ENCODE data around the gene ZNF529. TPM values are rescaled to one million over a fixed set of nuclear protein-coding genes. Genes with fewer than 3 reads are reported as not detected.

Gene ZNF529
- total and polyA plus RNA-seq, 10 donors, result 7.7 to 19.4 (median 13.9) TPM

DNA sequence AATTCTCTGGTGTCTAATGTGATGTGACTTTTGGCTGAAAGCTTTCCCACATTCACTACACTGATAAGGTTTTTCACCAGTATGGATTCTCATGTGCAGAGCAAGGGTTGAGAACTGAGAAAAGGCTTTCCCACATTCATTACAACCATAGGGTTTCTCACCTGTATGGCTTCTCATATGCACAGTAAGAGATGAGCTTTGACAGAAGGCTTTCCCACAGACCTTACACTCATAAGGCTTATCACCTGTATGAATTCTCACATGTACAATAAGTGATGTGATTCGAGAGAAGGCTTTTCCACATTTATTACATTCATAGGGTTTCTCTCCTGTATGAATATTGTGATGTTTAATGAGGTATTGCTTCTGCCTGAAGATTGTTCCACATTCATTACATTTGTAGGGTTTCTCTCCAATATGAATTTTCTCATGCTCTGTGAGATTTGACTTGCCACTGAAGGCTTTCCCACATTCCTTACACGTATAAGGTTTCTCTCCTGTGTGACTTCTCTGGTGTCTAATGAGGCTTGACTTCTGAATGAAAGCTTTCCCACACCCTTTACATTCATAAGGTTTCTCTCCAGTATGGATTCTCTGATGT lies 59.0 kb downstream of the ZNF529 start:
- 91 to 97% (median 96%) methylated on average over 2 of the region's 2 CpGs for WGBS, 5 donors
- Histone ChIP-seq H3K4me3 (no peak overlapping the region), H3K27ac (no peak overlapping the region), H3K9me3 (peaks cover 66 to 100% (median 100%) of the 10 kb centered on the region in 8 donors), H3K36me3 (peaks cover 42 to 82% (median 59%) of the 10 kb centered on the region in 6 donors), H3K27me3 (replicated peaks in 1 of 7) (no peaks in the 10 kb centered on the region), H3K4me1 (no peaks in the 10 kb centered on the region)
- intact Hi-C loops (cut with DNase I; ENCODE audit: low total_unique reads), result no loop called here
- TF ChIP-seq, protein P1, sequence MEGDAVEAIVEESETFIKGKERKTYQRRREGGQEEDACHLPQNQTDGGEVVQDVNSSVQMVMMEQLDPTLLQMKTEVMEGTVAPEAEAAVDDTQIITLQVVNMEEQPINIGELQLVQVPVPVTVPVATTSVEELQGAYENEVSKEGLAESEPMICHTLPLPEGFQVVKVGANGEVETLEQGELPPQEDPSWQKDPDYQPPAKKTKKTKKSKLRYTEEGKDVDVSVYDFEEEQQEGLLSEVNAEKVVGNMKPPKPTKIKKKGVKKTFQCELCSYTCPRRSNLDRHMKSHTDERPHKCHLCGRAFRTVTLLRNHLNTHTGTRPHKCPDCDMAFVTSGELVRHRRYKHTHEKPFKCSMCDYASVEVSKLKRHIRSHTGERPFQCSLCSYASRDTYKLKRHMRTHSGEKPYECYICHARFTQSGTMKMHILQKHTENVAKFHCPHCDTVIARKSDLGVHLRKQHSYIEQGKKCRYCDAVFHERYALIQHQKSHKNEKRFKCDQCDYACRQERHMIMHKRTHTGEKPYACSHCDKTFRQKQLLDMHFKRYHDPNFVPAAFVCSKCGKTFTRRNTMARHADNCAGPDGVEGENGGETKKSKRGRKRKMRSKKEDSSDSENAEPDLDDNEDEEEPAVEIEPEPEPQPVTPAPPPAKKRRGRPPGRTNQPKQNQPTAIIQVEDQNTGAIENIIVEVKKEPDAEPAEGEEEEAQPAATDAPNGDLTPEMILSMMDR (IDR thresholded peaks at IDR 0.05 in 8 of 11, conservative IDR thresholded peaks at IDR 0.05 in 3 of 11), result no peak
- TF ChIP-seq POLR2AphosphoS5 (IDR thresholded peaks at IDR 0.05) (no peak), POLR2A (IDR thresholded peaks at IDR 0.05) (no peak)
- DNase-seq, result no peak

DNA sequence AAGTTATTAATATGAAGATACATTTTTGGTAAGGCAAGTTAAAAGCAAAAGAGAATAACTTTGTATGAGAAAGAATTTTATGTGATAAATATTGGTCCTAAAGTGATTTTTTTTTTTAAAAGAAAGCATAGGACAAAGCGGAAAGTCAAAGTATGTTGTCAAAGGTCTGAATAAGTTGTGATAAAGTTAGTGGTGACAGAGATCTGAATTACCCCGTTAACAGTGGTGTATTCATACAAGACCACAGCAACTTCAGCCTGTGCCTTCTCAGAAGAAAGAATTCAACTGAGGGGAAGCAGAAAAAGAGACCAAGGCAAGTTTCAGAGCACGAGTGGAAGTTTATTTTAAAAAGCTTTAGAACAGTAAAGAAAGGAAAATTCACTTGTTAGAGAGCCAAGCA lies 64.8 kb downstream of the ZNF529 start:
- intact Hi-C loops (cut with DNase I; ENCODE audit: low total_unique reads), result no loop called here
- H3K27me3 ChIP-seq (replicated peaks in 1 of 7), result no peaks in the 10 kb centered on the region
- DNase-seq, result no peak
- H3K4me1 ChIP-seq, result no peaks in the 10 kb centered on the region
- peaks cover 39 to 100% (median 100%) of the 10 kb centered on the region in 8 donors for H3K9me3 ChIP-seq
- TF ChIP-seq, protein P1 (IDR thresholded peaks at IDR 0.05 in 8 of 11, conservative IDR thresholded peaks at IDR 0.05 in 3 of 11), result no peak
- no peak for TF ChIP-seq POLR2A (IDR thresholded peaks at IDR 0.05)
- no peak for TF ChIP-seq POLR2AphosphoS5 (IDR thresholded peaks at IDR 0.05)
- peaks cover 0 to 24% (median 2%) of the 10 kb centered on the region in 6 donors for H3K36me3 ChIP-seq
- WGBS, 5 donors, result 81 to 93% (median 90%) methylated on average over 3 of the region's 3 CpGs
- no peak overlapping the region for H3K4me3 ChIP-seq
- no peak overlapping the region for H3K27ac ChIP-seq

DNA sequence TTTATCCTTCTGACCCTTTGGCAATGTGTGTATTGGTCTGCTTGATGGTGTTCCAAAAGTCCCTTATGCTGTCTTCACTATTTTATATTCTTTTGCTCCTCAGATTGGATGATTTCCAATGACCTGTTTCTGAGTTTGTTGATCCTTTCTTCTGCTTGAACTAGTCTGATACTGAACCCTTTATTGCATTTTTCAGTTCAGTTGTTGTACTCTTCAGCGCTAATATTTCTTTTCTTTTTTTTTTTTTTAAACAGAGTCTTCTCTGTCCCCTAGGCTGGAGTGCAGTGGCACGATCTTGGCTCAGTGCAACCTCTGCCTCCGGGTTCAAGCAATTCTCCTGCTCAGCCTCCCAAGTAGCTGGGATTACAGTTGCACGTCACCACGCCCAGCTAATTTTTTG lies 71.1 kb downstream of the ZNF529 start:
- H3K27me3 ChIP-seq (replicated peaks in 1 of 7), result no peaks in the 10 kb centered on the region
- H3K4me3 ChIP-seq, result no peak overlapping the region
- no peaks in the 10 kb centered on the region for H3K4me1 ChIP-seq
- TF ChIP-seq POLR2AphosphoS5 (IDR thresholded peaks at IDR 0.05) (no peak), POLR2A (IDR thresholded peaks at IDR 0.05) (no peak)
- TF ChIP-seq, protein P1 (IDR thresholded peaks at IDR 0.05 in 8 of 11, conservative IDR thresholded peaks at IDR 0.05 in 3 of 11), result no peak
- DNase-seq, result no peak
- 90 to 97% (median 94%) methylated on average over 5 of the region's 5 CpGs for WGBS, 5 donors
- no peak overlapping the region for H3K27ac ChIP-seq
- peaks cover 19 to 100% (median 100%) of the 10 kb centered on the region in 8 donors for H3K9me3 ChIP-seq
- H3K36me3 ChIP-seq, result no peaks in the 10 kb centered on the region
- intact Hi-C loops (cut with DNase I; ENCODE audit: low total_unique reads), result no loop called here

DNA sequence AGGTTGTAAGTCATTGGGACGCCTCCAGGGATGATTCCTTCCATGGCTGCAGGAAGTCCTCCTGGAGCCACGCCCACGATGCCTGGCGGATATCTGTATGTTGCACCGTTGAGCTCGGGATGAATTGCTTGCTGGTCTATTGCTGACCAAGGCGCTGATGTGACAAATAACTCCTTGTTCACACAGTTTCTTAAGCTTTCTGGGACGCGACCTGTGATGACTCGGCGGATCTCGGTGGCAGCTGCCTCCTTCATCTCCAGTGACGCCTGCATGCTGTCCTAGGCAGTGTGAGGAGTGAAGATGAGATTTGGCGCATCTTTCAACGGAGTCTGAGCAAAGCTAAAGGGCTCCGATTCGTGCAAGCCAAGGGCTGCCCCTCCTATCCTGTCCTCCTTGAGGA lies 76.1 kb downstream of the ZNF529 start:
- no peaks in the 10 kb centered on the region for H3K4me1 ChIP-seq
- H3K36me3 ChIP-seq, result no peaks in the 10 kb centered on the region
- peaks cover 10 to 85% (median 68%) of the 10 kb centered on the region in 8 donors for H3K9me3 ChIP-seq
- no peak overlapping the region for H3K27ac ChIP-seq
- WGBS, 5 donors, result 90 to 91% (median 90%) methylated on average over 14 to 17 of the region's 17 CpGs
- no peaks in the 10 kb centered on the region for H3K27me3 ChIP-seq (replicated peaks in 1 of 7)
- TF ChIP-seq POLR2AphosphoS5 (IDR thresholded peaks at IDR 0.05), result no peak
- TF ChIP-seq, protein P1 (IDR thresholded peaks at IDR 0.05 in 8 of 11, conservative IDR thresholded peaks at IDR 0.05 in 3 of 11), result no peak
- TF ChIP-seq POLR2A (IDR thresholded peaks at IDR 0.05), result no peak
- intact Hi-C loops (cut with DNase I; ENCODE audit: low total_unique reads), result no loop called here
- DNase-seq, result no peak
- H3K4me3 ChIP-seq, result no peak overlapping the region

Other genes starting within 250 kb of the ZNF529 start
- 10 to 100 TPM in 5 of 7 donors, 1 to 10 TPM in 2; 5.7 to 14.5 (median 11.3) TPM for gene ZFP14, start 194.1 kb downstream of the ZNF529 start, total RNA-seq
- 1 to 10 TPM; 2.0 to 3.3 (median 2.0) TPM for gene ZFP14, start 194.1 kb downstream of the ZNF529 start, polyA plus RNA-seq
- gene ZFP82, start 154.6 kb downstream of the ZNF529 start, total RNA-seq, result 10 to 100 TPM in 2 of 7 donors, 1 to 10 TPM in 5; 6.2 to 12.7 (median 8.1) TPM
- 1 to 10 TPM; 3.2 to 4.6 (median 3.5) TPM for gene ZFP82, start 154.6 kb downstream of the ZNF529 start, polyA plus RNA-seq
- gene ZNF566, start 83.7 kb downstream of the ZNF529 start, total RNA-seq, result 10 to 100 TPM; 14.6 to 24.8 (median 17.5) TPM
- gene ZNF566, start 83.7 kb downstream of the ZNF529 start, polyA plus RNA-seq, result 1 to 10 TPM; 6.6 to 7.6 (median 7.4) TPM
- gene ZNF260, start 45.0 kb downstream of the ZNF529 start, total RNA-seq, result 10 to 100 TPM in 5 of 7 donors, 1 to 10 TPM in 2; 8.7 to 14.8 (median 12.4) TPM
- 1 to 10 TPM; 2.9 to 5.4 (median 3.7) TPM for gene ZNF260, start 45.0 kb downstream of the ZNF529 start, polyA plus RNA-seq
- 10 to 100 TPM in 1 of 7 donors, 1 to 10 TPM in 6; 7.2 to 13.3 (median 8.8) TPM for gene ZNF382, start 32.0 kb upstream of the ZNF529 start, total RNA-seq
- 1 to 10 TPM; 2.1 to 2.6 (median 2.6) TPM for gene ZNF382, start 32.0 kb upstream of the ZNF529 start, polyA plus RNA-seq
- 10 to 100 TPM in 4 of 7 donors, 1 to 10 TPM in 3; 8.0 to 11.8 (median 10.1) TPM for gene ZNF461, start 93.5 kb upstream of the ZNF529 start, total RNA-seq
- 1 to 10 TPM; 3.4 to 6.1 (median 4.4) TPM for gene ZNF461, start 93.5 kb upstream of the ZNF529 start, polyA plus RNA-seq
- gene ZNF567, start 114.3 kb upstream of the ZNF529 start, total RNA-seq, result 10 to 100 TPM in 4 of 7 donors, 1 to 10 TPM in 3; 7.5 to 24.1 (median 11.7) TPM
- 1 to 10 TPM; 2.2 to 6.3 (median 3.4) TPM for gene ZNF567, start 114.3 kb upstream of the ZNF529 start, polyA plus RNA-seq
- 1 to 10 TPM; 3.1 to 7.8 (median 4.6) TPM for gene ZNF850, start 199.5 kb upstream of the ZNF529 start, total RNA-seq
- under 1 TPM; 0.36 to 0.51 (median 0.46) TPM for gene ZNF850, start 199.5 kb upstream of the ZNF529 start, polyA plus RNA-seq

All from spleen (tissue), 11 donors.